GM12865 (cell line): Measurements from ENCODE around the gene KIFC3.

Source experiments
- DNase-seq: peaks from one replicate; pipeline ENCODE4 v3.0.0; 2010; ENCODE audit warnings: low read depth
- H3K4me3 ChIP-seq: 2 replicates; pipeline ENCODE4 v1.5.1; 2011; ENCODE audit warnings: mild to moderate bottlenecking, low read depth, low read length, control low read depth
- CTCF ChIP-seq: IDR thresholded peaks from 2 replicates; pipeline ENCODE4 v1.5.1; 2011; ENCODE audit warnings: low read length, control low read depth, low read depth, inconsistent platforms; ENCODE audit not compliant: insufficient read depth; ENCODE audit errors: missing control alignments

Gene KIFC3

GRCh38 chr16:57757883-57758282 lies 44.4 kb downstream of the KIFC3 start:
- H3K4me3 ChIP-seq = no peak overlapping the region
- no peak for TF ChIP-seq CTCF
- no peak for DNase-seq

DNA sequence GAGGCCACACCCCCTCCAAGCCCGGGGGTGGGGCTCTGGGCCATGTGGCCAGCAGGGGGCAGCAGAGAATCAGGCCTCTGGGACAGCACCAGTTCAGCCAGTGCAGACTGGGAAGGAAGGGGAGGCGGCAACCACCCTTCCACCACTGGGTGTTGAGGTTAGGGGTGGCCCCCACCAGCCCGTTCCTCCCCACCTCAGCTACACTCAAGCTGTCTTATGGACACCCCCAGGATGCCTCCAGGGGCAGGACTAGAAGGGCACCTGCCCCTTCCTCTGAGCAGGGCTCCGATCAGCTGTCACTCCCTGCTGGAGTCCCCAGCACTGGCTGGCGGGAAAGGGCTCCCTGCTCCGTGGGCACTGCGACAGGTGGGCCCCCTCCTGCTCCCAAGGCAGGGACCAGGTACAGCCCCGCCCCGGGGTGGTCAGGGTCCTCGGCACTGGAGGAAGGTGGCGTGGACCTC lies 44.9 kb downstream of the KIFC3 start:
- DNase-seq = peak; percentile 83
- no peak overlapping the region for H3K4me3 ChIP-seq
- peak; percentile 94 for TF ChIP-seq CTCF

- TF ChIP-seq CTCF = no peak
- H3K4me3 ChIP-seq = no peak overlapping the region
- DNase-seq = no peak
These were observed 45.6 kb downstream of the KIFC3 start for GRCh38 chr16:57756424-57757325.

GRCh38 chr16:57755726-57756423 lies 46.4 kb downstream of the KIFC3 start:
- DNase-seq = no peak
- no peak for TF ChIP-seq CTCF
- no peak overlapping the region for H3K4me3 ChIP-seq

DNA sequence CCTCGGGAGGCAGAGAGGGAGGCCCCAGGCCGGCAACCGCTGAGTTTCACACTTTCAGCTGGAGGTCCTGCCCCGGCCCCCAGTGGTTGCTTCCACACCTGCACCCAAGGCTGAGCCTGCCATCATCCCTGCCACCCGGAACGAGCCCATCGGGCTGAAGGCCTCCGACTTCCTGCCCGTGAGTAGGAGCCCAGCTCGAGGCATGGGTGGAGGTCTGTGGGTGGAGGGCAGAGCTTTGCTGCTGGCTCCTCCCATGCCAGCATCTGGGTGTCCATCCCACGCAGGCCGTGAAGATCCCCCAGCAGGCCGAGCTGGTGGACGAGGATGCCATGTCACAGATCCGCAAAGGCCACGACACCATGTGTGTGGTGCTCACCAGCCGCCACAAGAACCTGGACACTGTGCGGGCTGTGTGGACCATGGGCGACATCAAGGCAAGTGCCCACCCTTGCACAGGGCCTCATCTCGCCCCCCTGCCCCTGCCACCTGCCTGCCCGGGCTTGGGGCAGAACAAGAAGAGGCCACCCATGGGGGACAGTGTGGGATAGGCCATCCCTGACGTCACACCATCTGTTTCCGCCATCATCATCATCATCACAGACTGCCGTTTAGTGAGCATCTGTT lies 47.1 kb downstream of the KIFC3 start:
- DNase-seq = no peak
- TF ChIP-seq CTCF = peak; percentile 5
- no peak overlapping the region for H3K4me3 ChIP-seq

DNA sequence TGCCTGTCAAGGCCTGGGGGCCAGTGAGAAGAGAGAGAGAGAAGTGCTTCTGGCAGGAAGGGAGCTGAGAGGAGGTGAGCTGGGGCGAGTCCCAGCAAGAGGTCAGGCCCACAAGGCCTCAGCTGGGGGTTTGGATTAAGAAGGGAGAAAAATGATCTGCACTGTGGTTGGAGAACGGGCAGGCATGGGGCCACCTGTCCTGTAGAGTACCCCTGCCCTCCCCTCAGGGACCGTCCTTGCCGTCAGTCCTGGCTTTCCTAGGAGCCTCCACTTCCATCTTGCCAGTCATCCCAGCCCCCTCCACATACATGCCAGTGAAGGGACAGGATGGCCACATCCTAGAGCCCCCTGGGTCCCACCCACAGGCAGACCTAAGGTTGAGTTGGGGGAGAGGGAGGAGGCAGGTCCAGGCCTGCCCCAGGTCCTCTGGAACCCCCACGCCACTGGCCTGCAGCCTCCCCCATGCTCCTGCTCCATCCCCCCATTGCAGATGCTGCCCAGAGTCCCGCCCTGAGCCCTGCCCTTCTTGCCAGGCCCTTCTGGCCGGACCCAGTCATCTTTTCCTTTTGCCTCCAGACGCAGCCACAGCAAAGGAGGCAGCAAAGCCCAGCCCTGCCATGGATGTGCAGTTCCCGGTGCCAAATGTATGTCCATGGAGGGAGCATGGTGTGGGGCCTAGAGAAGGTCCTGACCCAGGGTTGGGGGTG lies 47.8 kb downstream of the KIFC3 start:
- TF ChIP-seq CTCF = no peak
- no peak overlapping the region for H3K4me3 ChIP-seq
- DNase-seq = no peak
